Femur (tissue), 1 donor: ENCODE data around the gene GYG1.

Experiments used
- DNase-seq: peaks from one replicate; pipeline ENCODE4 v3.0.0-alpha.2; 2017

The GYG1 gene

GRCh38 chr3:148990236-148990635 is 1.1 kb upstream of the GYG1 start:
- DNase-seq: no peak

DNA sequence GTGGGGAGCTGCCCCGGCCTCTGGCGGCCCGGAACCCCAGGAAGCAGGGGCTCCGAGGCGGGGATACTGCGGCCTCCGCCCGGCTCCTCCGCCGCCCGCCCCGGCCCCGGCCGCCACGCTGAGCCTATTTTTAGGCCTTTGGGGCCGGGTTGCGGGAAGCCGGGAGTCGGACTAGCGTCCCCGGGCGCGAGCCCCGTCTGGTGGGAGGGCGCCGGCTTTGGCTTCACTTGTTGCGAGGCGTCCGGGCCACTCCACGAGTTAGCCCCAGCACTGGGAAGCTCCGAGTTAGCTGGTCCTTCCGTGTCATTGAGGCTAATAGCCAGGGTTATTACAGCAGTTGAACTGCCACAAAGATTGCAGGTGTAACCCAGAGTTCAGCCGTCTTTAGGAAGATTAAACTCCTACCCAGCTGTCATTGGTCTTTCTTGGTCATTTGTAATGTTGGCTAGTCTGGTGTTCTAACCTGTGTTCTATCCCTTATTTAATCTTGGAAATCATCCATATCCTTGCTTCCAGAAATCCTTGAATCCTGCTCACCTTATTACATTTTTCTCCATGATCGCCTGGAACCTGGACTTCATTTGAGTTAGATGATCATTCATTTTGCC is 791 bp downstream of the GYG1 start:
- peak; percentile 70 for DNase-seq

DNA sequence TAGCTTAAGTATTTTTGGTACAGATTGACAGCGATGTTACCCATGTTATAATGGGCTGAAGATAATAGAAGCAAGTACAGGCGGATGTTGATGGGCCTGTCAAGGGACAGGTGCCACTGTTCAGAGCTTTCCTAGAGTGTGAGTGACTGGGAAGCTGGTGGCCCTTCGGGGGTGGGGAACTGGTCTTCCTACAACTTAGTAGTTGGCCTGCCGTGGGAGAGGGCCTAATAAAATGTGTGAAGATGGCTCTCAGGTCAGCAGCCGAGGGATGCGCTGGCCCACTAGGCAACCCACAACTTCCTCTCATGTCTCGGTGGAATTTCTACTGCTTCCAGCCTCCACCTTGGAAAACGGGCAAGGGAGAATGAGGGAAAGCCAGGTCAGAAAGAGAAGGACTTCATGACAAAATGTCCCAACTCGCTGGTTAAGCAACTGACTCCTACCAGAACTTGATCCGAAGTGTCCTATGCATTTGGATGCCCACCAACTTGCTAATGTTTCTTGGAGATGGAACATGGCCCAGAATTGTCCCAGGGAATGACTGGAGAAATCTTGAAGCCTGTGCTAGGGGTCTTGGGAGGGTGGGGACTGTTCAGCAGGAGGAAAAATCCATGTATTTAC is 1.4 kb downstream of the GYG1 start:
- no peak for DNase-seq

GRCh38 chr3:148997623-148998022 is 6.3 kb downstream of the GYG1 start:
- no peak for DNase-seq

DNA sequence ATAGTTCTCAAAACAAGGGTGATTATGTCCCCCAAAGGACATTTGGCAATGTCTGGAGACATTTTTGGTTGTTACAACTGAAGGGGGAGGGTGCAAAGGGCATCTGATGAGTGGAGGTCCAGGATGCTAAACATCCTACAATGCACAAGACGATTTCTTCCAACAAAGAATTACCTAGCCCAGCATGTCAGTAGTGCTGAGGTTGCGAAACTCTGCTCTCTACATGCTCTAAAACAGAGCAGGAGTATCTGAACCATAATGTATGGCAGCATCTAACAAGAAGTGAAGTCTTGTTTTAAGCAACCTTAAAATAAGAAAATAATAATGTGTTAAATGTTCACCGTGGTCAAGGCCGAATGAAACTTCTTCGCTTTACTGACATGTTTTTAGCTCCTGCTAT is 7.0 kb downstream of the GYG1 start:
- DNase-seq: no peak

GRCh38 chr3:148998715-148999423 is 7.5 kb downstream of the GYG1 start:
- DNase-seq: no peak

DNA sequence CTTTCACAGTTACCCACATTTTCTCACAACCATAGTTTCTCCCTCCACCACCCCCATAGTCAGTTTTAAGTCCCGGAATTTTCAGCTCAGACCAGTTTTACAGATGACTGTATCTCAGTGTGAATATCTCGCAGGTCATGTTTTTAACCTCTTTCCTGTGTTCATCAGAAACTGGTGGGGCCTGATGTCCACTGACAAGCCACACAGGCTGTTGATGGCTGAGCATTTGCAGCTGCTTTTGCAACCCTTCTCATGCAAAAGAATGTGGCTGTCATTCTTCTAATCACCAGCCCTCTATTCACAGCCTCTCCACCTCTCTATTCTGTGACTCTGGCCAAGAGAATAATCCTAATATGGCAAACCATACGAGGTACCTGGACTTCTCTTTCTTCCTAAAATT is 8.5 kb downstream of the GYG1 start:
- no peak for DNase-seq

GRCh38 chr3:149000206-149000745 is 8.9 kb downstream of the GYG1 start:
- DNase-seq: no peak

DNA sequence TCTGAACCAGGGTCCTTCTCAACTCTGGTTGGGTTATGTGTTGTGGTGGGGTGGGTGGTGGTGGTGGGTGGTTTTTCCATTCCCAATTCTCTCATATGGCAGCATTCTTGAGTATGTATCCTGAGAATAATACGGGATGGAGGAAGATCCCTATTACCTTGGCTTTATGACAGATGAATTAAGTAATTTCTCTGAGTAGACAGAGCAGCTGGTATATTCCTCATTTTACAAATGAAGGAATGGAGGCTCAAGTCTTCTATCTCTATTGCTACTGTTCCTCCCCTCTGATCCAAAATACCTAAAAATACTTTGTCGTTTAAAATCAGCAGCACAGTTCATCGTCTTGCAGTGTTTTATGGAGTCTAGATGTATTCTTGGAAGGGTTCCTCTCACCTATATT is 10.4 kb downstream of the GYG1 start:
- DNase-seq: no peak

DNA sequence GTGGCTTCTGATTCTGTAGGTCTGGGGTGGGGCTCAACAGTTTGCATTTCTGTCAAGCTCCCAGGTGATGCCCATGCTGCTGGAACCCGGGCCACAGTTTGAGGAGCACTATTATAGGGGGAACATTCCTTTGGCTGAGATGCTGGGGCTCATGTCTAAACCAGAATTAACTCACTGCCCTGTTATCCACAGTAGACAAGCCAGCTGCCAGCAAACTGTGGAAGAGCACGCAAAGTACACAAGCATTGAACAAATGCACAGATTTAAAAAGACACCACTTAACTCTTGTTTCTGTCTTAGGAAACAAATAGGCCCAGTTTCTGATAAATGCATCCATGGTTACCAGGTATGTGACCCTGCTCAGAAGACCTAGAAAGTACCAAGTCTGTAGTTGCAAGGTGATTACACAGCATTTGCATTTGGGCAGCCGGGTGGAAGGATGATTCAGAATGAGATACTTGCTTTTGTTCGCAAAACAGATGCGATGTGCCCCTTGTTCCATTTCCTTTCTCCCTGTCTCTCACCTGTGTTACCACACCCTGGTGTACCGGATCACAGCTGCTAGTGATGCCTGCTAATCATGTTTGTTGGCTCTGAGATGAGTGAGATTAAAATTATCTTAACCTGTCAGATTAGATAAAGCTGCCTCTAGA is 12.4 kb downstream of the GYG1 start:
- no peak for DNase-seq

DNA sequence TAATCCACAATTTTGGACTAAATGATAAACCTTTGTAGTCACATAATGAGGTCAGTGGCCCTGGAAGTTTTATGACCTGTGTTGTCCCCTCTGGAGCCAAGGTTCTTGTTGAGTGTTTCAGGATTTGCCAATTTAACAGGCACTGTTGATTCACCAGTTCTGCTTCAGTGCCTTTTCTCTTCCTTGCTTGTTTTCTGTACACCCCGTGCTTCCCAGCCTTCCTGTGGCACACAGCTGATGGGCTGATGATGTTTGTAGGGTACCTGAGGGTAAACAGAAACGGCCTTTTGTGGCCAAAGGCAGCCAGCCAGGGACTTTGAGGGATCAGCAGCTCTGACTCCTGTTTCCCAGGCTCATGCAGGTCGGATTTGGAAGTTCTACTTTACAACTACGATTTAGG is 13.3 kb downstream of the GYG1 start:
- no peak for DNase-seq

GRCh38 chr3:149005416-149005815 is 14.1 kb downstream of the GYG1 start:
- DNase-seq: no peak

- no peak for DNase-seq
Measured at GRCh38 chr3:149007567-149008257, 16.4 kb downstream of the GYG1 start.

DNA sequence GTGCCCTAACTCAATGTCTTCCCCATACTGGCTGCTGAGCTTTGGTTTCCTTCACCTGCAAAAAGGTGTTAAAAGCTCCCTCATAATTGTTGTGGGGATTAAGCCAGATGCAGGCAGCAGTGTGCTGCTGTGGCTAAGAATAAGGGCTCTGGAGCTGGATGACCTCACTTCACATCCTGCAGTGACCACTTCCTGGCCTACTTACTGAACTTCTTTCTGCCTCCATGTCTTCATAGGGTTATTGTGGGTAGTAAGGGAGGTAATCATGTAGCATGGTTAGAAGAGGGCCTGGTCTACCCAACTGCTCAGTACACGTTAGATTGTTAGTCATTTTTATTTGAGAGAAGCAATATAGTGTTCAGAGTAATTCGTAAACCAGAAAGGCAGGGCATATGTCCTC is 18.4 kb downstream of the GYG1 start:
- DNase-seq: no peak

DNA sequence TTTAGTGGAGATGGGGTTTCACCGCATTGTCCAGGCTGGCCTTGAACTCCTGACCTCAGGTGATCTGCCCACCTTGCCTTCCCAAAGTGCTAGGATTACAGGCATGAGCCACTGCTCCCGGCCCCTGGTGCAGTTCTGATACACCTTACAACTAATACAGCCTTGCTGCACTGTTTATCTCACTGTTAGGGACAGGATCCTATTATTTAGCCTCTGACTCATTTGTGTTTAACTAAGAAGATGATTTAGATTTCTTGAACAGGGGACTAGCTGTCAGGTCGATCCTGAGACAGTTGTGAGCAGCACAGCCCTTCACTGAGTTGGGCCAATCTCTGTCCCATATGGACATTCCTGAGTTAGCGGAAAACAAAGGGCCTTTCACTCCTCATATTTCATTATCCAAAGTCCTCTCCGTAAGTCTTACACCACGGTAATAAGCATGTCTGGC is 19.2 kb downstream of the GYG1 start:
- DNase-seq: no peak

- DNase-seq: no peak
Measured at GRCh38 chr3:149010966-149011365, 19.6 kb downstream of the GYG1 start.

GRCh38 chr3:149011676-149012075 is 20.3 kb downstream of the GYG1 start:
- no peak for DNase-seq

DNA sequence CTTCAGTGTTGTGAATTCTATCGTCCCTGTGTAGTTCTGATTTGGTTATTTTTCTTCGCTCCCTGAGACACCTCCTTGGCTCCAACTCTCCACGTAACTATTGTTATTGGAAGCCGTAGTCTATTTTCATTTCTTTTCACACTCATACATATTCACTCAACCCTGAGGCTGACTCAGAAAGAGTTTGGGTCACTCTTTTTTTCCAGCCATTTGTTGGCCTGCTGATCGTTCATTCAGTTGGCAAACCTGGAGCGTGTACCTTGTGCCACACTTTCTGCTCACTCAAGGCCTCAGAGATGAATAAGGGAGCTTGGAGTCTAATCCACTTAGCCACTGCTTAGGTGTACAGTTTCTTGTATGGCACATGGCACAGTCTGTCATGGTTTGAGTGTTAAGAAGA is 22.4 kb downstream of the GYG1 start:
- no peak for DNase-seq

- no peak for DNase-seq
Measured at GRCh38 chr3:149015393-149015792, 24.1 kb downstream of the GYG1 start.

DNA sequence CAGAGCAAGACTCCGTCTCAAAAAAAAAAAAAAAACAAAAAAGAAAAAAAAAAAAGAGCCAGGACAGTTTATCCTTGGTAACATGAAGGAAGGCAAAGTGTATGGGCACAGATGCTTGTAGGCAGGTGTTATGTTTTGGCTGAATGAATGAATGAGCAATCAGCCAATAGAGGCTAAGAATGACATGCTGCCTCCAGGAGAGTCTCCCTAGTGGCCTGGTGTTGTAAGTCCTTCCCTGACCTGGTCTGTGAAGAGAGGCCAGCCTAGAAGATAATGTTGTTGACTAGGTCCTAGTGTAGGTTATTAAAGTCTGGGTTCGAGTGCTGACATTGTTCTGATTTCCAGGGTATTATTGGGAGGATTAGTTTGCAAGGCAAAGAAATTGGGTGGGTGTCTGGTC is 24.9 kb downstream of the GYG1 start:
- DNase-seq: no peak

DNA sequence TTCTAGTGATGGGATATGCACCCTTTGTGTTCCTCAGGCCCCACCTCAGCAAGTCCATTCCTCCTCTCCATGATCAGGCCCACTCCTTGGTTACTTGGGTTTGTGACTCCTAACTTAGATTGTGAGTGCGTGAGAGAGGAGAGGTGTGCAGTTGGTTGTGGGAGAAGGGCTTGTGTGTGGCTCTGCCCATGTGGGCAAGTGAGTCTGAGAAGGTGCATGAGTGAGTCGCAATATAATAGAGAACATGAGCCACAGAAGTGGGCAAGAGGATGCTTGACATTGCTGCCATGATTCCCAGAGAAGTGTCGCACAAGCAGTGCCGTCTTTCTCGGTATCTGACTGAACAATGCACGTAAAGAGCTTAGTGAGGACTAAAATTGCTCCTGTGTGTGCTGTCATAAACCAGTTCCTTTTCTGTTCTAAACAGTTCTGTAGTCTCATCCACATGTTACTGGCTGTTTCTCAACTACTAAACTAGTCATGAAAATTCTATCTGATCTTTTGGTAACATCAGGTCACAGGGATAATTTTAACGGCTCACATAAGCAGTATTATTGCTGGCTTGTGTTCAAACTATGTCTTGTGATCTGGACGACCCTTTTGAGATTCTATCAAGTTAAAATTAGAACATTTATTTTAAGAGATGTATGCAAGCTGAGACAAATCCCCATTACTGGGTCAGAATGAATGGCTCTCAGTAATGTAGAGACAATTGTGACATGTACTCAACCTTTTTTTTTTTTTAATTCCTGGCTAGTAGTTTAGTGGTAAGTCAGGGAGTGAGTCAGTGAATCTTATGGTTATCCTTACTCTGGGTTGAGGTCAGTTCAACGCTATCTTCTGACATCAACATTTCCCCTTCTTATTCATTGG is 25.6 kb downstream of the GYG1 start:
- DNase-seq: no peak

- DNase-seq: no peak
Measured at GRCh38 chr3:149018247-149018646, 26.9 kb downstream of the GYG1 start.
